Neural progenitor cell (in vitro differentiated cells): ENCODE measurements around the gene ATG4A.

Source experiments
- EZH2 ChIP-seq: fragments of 200-600 bp; sonication (generic); IDR thresholded peaks from 2 replicates; pipeline ENCODE4 v1.6.1; 2017; ENCODE audit warnings: antibody characterized with exemption, mild to moderate bottlenecking, moderate library complexity
- EZH2phosphoT487 ChIP-seq: fragments of 200-600 bp; sonication (generic); IDR thresholded peaks from 2 replicates; pipeline ENCODE4 v1.6.1; 2017; ENCODE audit warnings: antibody characterized with exemption
- TF ChIP-seq, protein P1 (sequence below): fragments of 200-600 bp; sonication (generic); IDR thresholded peaks from 2 replicates; pipeline ENCODE4 v1.5.1; 2017; ENCODE audit warnings: antibody characterized with exemption, mild to moderate bottlenecking

DNA sequence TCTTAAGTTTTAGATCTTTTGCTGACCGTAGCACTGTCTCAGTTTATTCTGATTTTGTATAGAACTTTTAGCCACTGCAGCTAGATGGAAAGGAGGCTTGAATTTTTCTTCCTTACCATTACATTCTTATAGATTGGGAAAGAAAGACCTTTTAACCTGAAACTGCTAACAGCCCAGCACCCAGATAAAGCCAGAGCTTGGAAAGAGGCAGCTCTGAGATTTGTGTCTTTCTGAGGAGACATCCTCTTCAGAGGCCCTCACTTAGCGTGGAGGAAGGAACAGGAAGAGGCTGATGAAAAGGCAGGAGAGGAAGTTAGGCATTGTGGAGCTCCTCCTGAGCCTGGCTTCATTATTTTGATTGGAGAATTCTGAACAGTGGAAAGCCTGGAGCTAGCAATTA, 35.1 kb downstream of the ATG4A start:
- TF ChIP-seq, protein P1, sequence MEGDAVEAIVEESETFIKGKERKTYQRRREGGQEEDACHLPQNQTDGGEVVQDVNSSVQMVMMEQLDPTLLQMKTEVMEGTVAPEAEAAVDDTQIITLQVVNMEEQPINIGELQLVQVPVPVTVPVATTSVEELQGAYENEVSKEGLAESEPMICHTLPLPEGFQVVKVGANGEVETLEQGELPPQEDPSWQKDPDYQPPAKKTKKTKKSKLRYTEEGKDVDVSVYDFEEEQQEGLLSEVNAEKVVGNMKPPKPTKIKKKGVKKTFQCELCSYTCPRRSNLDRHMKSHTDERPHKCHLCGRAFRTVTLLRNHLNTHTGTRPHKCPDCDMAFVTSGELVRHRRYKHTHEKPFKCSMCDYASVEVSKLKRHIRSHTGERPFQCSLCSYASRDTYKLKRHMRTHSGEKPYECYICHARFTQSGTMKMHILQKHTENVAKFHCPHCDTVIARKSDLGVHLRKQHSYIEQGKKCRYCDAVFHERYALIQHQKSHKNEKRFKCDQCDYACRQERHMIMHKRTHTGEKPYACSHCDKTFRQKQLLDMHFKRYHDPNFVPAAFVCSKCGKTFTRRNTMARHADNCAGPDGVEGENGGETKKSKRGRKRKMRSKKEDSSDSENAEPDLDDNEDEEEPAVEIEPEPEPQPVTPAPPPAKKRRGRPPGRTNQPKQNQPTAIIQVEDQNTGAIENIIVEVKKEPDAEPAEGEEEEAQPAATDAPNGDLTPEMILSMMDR: no peak
- TF ChIP-seq EZH2 (no peak), EZH2phosphoT487 (no peak)
